WI38 (cell line): ENCODE data around the gene ARPC4.

Experiments
- H3K4me3 ChIP-seq: 2 replicates; pipeline ENCODE4 v1.5.1; 2011; ENCODE audit warnings: low read depth, mild to moderate bottlenecking, control low read depth, low read length
- TF ChIP-seq, protein P1 (sequence below): IDR thresholded peaks from 2 replicates; pipeline ENCODE4 v1.5.1; 2012; ENCODE audit warnings: low read depth, mild to moderate bottlenecking, control low read depth, low read length

The ARPC4 gene

DNA sequence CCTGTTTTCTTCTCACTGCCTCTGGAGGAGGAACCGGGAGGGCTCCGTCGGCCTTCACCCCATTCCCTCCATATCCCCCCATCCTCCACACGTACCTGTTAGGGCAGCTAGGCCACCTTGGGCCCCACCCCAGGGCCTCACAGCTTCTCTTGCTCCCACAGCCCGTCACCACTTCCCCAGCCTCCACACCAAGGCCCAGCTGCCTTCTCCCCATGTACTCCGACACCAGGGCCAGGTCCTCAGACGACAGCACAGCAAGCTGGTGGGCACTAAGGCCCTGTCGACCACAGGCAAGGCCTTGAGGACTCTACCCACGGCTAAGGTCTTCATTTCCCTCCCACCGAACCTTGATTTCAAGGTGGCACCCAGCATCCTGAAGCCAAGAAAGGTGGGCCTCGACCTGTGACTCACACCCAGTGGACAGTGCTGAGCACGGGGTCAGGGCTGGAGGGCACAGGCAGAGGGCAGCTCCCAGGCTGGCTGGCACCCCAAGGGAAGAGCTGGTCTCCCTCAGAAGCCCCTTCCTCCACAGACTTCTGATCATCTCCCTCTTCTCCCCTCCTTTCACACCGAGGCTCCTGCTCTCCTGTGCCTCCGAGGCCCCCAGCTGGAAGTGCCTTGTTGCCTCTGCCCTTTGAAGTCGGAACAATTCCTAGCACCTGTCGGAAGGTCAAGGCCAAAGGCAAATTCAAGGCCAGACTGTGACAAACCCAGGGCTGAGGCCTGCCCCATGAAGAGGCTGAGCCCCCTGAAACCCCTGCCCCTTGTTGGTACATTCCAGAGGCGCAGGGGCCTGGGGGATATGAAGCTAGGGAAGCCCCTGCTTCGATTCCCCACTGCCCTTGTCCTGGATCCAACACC is 41.9 kb downstream of the ARPC4 start:
- no peak overlapping the region for H3K4me3 ChIP-seq
- TF ChIP-seq, protein P1, sequence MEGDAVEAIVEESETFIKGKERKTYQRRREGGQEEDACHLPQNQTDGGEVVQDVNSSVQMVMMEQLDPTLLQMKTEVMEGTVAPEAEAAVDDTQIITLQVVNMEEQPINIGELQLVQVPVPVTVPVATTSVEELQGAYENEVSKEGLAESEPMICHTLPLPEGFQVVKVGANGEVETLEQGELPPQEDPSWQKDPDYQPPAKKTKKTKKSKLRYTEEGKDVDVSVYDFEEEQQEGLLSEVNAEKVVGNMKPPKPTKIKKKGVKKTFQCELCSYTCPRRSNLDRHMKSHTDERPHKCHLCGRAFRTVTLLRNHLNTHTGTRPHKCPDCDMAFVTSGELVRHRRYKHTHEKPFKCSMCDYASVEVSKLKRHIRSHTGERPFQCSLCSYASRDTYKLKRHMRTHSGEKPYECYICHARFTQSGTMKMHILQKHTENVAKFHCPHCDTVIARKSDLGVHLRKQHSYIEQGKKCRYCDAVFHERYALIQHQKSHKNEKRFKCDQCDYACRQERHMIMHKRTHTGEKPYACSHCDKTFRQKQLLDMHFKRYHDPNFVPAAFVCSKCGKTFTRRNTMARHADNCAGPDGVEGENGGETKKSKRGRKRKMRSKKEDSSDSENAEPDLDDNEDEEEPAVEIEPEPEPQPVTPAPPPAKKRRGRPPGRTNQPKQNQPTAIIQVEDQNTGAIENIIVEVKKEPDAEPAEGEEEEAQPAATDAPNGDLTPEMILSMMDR = no peak

DNA sequence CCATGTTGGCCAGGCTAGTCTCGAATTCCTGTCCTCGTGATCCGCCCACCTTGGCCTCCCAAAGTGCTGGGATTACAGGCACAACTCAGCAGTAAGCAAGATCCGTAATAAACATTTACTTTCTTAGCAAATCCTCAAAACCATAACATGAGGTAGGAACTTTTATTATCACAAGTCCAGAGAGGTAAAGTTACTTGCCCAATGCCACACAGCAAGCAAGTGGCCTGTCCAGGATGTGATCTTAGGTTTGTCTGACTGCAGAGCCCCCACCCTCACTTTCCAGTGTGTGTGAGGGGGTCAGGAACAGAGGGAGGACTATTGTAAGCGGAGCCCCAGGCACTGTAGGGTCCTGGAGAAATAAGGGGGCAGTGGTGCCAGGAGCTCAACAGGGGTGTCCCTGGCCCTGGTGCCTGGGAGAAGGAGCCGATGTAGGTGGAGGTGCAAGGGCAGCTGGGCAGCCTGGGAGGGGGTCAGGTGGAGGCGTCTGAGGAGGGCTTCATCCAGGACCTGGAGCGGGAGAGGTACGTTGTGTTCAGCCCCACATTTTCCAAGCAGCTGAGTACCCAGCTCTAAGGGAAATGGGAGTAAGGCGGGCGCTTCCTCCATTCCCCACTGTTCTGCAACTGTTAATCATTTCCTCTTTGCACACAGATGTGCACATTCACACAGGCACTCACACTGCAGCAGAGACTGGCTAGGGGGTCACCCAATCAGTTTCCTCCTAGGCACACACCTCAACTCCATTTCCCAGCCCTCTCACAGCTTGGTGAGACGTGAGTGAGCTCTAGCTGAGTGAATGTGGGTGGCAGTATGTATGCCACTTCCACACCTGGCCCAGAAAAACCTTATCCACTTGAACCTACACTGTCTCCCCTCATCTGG is 45.1 kb downstream of the ARPC4 start:
- TF ChIP-seq, protein P1 = no peak

DNA sequence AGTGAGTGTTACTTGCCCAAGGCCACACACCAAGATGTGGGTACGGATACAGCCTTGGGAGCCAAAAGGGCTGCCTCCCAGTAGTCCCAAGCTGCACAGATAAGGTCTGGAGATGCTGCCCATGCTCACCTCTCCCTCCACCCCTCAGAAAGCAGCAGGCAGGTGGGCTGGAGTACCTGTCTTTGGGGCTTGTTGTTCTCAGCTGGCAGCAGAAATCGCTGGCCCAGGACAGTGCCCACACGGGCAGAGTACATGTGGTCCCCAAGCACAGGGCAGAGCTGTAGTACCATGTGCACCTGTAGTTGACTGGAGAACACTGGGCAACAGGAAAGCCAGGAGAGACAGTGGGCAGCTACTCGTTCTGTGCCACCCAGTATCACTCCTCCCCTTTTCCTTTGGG is 46.0 kb downstream of the ARPC4 start:
- H3K4me3 ChIP-seq = no peak overlapping the region
- TF ChIP-seq, protein P1 = no peak

More for the DNA sequence above, 45.1 kb downstream of the ARPC4 start:
- H3K4me3 ChIP-seq = no peak overlapping the region

DNA sequence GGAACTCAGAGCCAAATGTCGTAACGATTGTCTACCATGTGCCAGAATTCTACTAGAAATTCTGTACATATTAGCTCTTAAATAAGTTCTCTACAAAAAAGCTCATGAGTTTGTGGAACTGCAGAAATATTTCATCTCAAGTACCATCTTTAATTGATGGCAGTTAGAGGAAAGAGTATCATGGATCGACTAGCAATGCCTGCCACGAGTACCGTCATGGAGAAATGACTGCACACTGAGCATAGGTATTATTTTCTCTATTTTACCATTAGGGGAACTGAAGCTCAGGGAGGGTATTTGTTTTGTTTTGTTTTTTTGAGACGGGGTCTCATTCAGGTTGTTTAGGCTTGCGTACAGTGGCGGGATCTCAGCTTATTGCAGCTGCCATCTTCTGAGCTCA is 48.1 kb downstream of the ARPC4 start:
- TF ChIP-seq, protein P1 = no peak
- H3K4me3 ChIP-seq = no peak overlapping the region

DNA sequence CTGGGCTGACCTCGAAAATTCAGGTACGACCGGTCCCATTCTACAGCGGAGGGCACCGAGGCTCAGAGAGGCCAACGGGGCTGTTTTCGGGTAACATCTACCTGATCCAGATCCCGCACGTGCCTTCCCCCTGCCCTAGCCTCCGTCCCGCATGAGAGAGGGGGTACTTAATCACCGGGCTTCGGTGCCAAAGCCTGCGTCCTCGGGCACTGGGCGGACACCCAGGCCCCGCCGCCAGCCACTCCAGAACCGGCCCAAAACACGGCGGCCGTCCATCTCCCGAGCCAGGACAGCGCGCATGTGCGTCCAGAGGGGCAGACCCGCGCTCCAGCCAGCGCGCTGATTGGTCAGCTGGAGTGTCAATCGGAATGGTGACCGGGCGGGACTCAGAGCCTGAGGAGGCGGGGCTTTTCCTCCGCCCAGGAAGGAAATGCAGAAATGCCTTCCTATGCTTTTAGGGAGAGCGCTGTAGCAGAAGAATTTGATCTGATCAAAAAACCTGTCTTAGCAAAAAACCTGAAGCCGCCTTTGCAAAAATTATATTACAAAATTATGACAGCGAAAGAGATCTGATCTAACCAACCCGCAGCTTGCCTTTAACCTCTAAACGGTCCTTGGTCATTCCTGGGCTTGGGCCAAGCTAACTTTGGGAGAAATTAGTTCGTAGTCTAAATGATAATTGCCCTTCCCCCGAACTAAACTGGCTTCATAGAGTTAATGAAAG is 51.0 kb downstream of the ARPC4 start, which contains the start of gene RPUSD3:
Gene RPUSD3 (minus strand): TSS at position 294 of the 724 bp plus-strand sequence. CDS start 18 bp downstream, at position 276.
- H3K4me3 ChIP-seq = peak within 1 kb of the TSS; percentile 92
- TF ChIP-seq, protein P1 = no peak

DNA sequence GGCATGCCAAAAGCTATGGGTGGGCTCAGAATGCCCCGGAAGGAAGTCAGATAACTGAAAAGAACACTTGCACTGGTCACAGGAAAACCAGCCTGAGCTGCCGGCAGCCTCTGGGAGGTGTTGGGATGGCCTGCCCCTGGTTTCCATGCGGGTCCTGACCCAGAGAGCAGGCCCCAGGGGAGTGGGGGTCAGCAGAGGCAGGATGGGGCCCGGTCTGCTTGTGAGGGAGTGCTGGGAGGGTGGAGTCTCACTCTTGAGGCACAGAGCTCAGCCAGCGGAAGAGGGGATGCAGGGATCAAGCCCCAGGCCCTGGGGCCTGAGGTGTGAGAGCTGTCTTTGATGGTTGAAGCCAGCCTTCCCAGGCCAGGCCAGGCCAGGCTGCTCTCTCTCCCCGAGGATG is 53.3 kb downstream of the ARPC4 start:
- no peak overlapping the region for H3K4me3 ChIP-seq
- TF ChIP-seq, protein P1 = no peak
